IPS-NIHi11 (cell line): ENCODE measurements around the gene CEP170B.
"Not testable (repeated sequence)": the region's sequence is repeated elsewhere in the genome, so short reads cannot be mapped to it uniquely, and the experiment has no call there.

Experiments
- DNase-seq: peaks from one replicate; pipeline ENCODE4 v3.0.0; 2012; ENCODE audit warnings: mixed read lengths, low spot score

The CEP170B gene

DNA sequence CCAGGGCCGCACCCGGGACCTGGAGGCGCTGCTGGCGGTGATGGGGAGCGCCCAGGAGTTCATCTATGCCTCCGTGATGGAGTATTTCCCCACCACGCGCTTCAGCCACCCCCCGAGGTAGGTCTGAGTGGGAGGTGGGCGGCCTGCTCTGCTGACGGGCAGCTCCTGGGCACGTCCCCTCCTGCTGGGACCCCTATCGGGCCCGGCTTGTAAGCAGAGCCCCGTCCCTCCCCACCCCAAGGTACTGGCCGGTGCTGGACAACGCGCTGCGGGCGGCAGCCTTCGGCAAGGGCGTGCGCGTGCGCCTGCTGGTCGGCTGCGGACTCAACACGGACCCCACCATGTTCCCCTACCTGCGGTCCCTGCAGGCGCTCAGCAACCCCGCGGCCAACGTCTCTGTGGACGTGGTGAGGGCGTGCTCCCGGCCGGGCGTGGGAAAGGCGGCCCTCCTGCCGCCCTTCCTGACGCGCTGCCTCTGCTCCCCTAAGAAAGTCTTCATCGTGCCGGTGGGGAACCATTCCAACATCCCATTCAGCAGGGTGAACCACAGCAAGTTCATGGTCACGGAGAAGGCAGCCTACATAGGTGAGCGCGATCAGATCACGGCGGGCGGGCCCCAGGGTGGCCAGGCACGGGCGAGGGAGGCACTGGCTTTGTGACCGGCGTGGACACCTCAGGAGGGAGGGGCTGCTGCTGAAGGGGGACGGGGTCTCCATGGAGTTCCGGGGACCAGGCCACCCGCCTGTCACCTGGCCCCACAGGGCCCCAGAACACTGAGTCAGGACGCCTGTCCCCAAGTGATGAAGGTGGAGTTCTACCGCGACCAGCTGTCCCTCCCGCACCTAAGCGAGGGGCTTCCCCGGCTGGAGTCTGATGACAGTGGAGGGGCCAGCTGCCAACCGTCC lies 67.0 kb downstream of the CEP170B start:
- no peak for DNase-seq

- peak; percentile 98 for DNase-seq
Measured at GRCh38 chr14:104932676-104933631, 67.9 kb downstream of the CEP170B start.

DNA sequence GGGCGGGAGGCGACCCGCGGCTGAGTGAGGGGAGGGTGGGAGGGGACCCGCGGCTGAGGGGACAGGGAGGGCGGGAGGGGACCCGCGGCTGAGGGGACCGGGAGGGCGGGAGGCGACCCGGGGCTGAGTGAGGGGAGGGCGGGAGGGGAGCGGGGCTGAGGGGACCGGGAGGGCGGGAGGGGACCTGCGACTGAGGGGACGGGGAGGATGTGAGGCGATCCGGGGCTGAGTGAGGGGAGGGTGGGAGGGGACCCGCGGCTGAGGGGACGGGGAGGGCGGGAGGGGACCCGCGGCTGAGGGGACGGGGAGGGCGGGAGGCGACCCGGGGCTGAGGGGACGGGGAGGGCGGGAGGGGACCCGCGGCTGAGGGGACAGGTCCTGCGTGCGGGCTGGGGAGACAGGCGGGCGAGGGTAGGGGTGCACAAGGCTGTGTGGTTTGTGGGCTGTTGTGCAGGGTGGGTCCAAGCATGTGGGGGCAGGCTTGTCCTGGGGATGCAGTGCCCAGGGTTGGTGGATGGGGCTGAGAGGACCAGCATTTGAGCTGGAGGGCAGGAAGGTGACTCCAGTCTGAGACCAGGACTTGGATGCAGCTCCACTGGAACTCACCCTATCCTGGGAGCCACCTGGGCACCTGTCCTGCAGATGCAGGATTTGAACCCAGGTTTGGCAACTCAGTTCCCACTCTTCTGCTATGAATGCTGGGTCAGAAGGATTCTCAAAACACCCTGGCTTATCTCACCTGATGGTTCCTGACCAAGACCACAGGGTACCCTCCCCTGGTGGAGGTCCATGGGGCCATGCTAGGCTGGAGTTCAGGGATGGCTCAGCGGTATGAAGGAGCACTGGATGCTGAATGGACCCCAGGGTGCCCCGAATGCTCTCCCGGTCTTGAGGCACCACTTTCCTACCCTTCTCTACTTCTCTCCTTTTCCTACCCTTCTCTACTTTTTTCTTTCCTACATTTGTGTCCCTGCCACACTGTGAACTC lies 69.0 kb downstream of the CEP170B start:
- peak; percentile 57 for DNase-seq

- no peak for DNase-seq
Measured at GRCh38 chr14:104935026-104935650, 70.1 kb downstream of the CEP170B start.

- no peak for DNase-seq
Measured at GRCh38 chr14:104935955-104936354, 70.9 kb downstream of the CEP170B start.

GRCh38 chr14:104936361-104937155 lies 71.5 kb downstream of the CEP170B start:
- DNase-seq = no peak

DNA sequence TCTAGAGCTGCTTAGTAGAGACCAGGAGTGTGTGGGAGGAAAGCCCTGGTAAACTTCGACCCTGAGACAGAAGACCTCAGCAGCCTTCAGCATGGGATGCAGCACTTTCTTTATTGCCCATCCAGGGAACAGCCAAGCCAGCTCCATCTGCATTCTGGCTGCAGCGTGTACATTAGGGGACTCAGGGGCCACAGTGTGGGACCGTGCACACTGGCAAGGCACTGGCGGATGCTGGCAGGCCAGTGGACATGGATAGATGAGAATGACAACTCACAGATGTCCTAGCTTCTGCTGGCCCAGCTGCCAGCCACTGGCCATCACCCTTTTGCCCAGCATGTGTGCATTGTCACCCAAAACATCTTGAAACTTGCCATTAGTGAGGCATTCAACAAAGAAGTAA lies 72.1 kb downstream of the CEP170B start:
- no peak for DNase-seq

DNA sequence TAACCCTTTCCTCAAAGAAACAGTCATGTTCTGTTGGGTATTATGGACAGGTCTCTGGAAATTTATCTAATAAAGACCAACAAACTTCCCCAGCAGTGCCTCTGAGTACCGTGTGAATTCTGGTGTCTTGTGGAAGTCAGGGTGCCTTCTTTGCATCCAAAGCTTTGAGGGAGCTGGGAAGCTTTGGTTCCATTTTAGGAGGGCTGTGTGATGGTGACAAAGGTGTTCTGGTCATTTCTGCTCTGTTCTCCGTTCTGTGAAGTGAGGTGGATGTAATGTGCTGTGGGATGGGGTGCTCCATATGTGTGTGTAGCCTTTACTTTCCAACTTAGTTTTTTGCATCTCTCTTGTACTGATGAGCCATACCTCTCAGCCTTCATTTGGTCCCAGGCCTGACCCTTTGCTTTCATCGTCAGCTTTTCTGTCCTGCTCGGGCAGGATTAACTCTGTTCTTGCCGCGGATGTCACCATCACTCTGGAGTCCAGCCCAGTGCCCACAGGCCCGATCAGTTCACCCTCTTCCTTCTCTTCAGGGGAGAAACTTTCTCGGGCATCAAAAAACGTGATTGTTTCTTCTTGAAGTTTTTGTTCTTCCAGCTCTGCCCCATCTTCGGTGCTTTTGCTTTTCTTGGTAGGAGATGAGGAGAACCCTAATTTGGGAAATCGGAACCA lies 72.8 kb downstream of the CEP170B start:
- no peak for DNase-seq

- DNase-seq = no peak
Measured at GRCh38 chr14:104938436-104938835, 73.4 kb downstream of the CEP170B start.

DNA sequence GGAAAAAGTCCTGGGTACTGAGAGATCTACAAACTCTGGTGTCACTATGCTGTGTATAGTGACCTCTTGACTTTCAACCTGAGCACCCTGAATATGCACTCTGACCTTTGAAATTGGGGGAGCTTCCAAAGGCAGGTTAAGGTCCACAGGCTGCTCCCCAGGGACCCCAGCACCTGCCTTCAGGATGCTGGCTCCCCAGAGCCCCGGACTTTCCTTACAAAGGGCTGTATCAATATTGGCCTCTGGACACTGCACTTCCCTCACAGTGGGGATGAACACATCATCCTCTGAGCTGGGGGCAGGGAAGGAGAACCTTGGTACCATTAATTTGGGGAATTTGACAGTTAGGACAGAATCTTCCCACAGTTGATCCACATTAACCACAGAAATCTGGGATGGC lies 73.9 kb downstream of the CEP170B start:
- DNase-seq = no peak

- no peak for DNase-seq
Measured at GRCh38 chr14:104939666-104940410, 74.8 kb downstream of the CEP170B start.

- peak; percentile 53 for DNase-seq
Measured at GRCh38 chr14:104940526-104941150, 75.6 kb downstream of the CEP170B start.

DNA sequence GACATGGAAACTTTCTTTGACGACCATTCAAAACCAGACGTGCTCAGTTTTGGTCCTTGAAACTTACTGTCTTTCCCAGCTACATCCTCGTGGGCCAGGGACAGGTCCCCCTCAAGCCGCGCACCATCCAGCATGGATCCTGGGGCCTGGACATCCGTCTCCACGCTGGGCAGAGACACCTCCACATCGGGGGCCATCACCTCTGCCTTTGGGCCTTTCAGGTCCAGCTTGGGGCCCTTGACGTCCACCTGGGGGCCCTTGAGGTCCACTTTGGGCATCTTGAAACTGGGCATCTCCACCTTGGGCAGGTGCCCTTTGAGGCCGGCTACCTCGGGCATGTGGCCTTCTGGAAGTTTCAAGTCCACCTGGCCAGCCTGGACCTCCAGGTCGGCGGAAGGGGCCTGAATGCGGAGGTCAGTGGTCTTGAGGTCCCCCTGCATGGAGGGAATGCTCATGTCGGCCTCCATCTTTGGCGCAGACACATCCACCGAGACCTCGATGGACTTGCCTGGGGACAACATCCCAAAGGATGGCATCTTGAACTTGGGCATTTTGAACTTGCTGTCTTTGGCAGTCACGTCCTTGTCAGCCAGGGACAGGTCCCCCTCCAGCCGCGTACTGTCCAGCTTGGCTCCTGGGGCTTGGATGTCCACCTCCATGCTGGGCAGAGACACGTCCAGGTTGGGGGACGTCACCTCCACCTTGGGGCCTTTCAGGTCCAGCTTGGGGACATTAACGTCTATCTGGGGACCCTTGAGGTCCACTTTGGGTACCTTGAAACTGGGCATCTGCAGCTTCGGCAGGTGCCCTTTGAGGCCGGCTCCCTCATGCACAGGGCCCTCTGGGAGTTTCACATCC lies 76.7 kb downstream of the CEP170B start:
- no peak for DNase-seq

GRCh38 chr14:104942586-104942985 lies 77.5 kb downstream of the CEP170B start:
- no peak for DNase-seq

DNA sequence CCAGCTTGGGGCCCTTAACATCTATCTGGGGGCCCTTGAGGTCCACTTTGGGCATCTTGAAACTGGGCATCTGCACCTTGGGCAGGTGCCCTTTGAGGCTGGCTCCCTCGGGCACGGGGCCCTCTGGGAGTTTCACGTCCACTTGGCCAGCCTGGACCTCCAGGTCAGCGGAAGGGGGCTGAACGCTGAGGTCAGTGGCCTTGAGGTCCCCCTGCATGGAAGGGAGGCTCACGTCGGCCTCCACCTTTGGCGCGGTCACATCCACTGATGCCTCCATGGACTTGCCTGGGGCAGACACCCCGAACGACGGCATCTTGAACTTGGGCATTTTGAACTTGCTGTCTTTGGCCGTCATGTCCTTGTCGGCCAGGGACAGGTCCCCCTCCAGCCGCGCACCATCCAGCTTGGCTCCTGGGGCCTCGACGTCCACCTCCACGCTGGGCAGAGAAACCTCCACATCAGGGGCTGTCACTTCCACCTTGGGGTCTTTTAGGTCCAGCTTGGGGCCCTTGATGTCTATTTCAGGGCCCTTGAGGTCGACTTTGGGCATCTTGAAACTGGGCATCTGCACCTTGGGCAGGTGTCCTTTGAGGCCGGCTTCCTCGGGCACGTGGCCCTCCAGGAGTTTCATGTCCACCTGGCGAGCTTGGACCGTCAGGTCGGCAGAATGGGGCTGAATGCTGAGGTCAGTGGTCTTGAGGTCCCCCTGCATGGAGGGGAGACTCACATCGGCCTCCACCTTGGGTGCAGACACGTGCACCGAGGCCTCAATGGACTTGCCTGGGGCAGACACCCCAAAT lies 78.3 kb downstream of the CEP170B start:
- DNase-seq = not testable (repeated sequence)

DNA sequence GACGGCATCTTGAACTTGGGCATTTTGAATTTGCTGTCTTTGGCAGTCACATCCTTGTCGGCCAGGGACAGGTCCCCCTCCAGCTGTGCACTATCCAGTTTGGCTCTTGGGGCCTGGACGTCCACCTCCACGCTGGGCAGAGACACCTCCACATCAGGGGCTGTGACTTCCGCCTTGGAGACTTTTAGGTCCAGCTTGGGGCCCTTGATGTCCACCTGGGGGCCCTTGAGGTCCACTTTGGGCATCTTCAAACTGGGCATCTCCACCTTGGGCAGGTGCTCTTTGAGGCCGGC lies 78.9 kb downstream of the CEP170B start:
- not testable (repeated sequence) for DNase-seq
